ENCODE data around the gene DEF6.

DEF6 gene, protein sequence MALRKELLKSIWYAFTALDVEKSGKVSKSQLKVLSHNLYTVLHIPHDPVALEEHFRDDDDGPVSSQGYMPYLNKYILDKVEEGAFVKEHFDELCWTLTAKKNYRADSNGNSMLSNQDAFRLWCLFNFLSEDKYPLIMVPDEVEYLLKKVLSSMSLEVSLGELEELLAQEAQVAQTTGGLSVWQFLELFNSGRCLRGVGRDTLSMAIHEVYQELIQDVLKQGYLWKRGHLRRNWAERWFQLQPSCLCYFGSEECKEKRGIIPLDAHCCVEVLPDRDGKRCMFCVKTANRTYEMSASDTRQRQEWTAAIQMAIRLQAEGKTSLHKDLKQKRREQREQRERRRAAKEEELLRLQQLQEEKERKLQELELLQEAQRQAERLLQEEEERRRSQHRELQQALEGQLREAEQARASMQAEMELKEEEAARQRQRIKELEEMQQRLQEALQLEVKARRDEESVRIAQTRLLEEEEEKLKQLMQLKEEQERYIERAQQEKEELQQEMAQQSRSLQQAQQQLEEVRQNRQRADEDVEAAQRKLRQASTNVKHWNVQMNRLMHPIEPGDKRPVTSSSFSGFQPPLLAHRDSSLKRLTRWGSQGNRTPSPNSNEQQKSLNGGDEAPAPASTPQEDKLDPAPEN

DNA sequence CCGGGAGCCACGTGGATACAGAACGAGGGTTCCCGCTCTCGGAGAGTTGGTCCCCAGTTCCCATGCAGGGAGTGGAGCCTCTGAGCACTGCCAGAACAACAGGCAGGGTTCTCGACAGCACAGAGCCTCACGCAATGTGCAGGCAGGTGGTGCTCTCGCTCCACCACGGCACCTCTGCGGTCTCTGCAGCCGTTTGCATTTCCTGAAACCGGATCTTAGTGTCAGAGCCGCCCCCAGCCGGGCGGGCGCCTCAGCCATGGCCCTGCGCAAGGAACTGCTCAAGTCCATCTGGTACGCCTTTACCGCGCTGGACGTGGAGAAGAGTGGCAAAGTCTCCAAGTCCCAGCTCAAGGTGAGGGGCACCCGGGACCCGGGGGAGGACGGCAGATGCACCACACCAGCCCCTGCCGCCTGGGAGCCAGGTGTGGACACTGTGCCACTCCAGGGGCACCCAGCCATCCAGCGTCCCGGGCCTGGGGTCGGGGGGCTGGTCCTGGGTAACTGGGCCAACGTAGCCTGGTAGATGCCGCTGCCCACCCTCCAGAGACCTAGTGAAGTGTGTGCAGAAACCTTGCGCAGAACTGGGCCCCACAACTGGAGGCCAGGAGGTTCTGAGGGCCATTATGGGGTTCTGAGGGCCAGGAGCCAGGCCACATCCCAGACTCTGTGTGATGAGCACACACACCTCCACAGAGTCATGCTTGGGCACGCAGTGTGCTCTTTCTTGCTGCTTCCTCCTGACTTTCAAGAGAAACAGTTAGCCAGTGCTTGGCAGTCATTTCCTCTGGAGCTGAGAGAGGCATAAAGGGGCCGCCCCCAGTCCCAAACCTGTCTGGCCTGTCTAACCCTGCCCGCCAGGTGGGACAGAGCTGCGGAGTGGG, at the start of gene DEF6:
Gene DEF6 (plus strand): TSS at position 218 of the 881 bp plus-strand sequence. CDS start 39 bp downstream, at position 257.
- peak; percentile 86 for DNase-seq

DNA sequence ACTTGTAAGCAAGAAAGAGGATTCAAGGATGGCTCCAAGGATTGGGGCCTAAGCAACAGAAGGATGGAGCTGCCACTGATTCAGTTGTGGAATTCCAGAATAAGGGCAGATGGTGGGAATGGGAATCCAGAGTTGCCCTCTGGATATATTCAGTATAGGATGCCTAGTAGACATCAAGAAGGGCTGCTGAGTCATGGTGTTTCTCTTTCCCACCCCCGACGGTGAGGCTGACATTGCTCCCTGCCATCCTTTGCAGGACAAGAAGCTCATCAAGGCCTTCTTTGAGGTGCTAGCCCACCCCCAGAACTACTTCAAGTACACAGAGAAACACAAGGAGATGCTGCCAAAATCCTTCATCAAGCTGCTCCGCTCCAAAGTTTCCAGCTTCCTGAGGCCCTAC, 49.3 kb upstream of the DEF6 start:
- DNase-seq = peak; percentile 18

DNA sequence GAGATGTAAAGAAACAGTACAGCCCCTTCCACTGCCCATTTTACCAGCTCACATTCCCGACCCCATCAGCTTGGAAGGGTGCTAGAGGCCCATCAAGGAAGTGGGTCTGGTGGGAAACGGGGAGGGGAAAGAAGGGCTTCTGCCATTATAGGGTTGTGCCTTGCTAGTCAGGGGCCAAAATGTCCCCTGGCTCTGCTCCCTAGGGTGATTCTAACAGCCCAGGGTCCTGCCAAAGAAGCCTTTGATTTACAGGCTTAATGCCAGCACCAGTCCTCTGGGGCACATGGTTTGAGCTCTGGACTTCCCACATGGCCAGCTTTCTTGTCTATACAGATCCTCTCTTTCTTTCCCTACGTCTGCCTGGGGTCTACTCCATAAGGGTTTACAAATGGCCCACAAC, 48.7 kb upstream of the DEF6 start:
- no peak for DNase-seq

DNA sequence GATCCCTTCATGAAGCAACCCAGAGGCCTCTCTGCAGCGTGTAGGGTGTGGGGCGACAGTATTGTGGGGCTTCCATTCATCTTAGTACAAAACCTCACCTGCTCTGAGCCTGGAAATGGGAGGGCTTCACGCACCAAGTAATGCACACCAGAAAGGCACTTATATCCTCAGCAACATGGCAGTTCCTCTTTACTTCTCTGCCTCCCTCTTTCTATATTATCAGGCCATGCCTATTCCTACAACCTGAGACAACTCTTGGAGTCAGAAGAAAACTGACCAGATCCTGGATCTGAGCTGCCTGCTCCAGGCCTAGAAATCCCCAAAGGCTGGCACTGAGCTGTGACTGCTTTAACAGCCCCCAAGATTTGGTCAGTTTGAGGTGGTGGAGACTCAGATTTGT, 45.7 kb upstream of the DEF6 start:
- no peak for DNase-seq

DNA sequence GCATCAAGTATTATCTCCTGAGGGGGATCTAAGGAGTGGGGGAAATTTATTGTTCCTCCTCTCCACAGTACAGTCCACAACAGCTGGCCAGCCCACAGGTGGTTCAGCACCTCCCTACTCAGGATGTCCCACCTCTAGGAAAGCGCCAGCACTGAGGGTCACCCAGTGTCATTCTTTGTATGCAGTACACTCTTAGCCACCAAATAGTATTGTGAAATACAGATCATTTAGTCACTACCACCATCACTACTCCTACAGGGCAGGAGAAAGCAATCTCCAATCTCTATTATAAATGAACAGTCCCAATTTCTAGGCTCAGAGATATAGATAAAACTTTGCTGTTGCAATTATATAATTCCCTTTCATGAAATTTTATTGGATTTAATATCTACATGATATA, 44.4 kb upstream of the DEF6 start:
- no peak for DNase-seq

DNA sequence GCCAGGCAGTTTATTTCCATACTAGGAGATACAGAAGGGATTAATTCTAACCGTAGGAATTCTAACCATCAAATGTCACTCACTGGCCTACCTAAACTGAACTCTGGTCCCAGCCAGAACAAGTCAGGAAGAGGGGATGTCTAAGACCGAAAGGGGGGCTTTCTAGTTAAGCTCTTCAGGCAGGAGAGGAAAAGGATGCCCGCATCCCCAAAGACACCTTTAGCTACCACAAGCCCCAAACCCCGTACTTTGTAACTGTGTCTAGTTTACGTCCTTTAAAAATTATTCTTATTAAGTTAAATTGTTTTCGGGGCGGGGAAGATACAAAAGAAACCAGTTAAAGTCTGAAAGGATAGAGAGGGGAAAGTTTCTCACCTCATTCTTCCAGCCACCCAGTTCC, 39.3 kb upstream of the DEF6 start:
- DNase-seq = no peak

DNA sequence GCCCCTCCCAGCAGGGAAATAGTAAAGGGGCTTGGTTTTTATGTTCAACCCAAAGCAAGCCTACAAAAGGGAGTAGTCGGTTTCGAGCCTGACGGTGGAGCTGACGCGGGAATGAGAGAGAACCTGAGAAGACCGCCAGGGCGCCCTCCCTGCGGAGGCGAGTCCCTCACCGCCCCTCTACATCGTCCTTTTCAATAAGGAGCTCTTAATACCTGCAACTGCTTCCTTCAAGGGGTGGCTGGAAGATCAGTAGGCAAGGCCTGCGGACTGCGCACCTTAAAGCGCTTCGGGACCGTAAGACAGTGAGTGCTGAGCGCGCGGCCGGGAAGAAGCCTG, 38.8 kb upstream of the DEF6 start:
- no peak for DNase-seq

DNA sequence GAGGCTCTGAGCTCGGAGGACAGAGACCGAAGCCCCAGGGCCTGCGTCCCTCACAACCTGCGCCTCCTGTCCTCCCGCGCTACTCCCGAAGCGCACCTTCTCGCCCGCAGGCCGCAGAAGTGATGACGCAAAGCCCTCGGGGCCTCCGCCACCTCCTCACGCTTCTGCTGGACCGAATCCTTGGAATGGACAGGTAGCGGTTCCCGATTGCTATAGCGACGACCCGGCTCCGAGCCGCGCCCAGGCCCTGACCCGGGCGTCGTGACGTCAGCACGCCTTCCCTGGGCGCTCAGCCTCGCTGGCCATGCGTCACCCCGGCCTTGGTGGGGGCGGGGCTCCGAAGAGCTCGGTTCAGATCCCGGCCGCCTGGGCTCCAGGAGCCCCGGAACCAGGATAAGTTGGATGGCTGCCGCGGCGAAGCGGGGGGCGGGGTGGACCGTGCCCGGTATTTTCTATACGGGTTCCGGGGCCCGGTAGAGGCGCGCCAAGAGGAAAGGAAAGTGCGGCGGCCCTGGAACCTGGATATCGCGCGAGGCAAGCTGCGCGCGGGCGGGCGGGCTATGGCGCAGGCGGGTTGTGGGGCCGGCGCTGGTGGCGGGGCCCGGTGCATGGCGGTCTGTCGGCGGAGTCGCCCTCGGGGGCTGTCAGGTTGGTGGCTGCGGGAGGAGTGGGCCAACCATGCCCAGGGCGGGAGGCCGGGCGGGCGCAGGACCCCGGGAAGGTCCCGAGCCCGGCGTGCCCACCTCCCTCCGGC, 38.2 kb upstream of the DEF6 start, which contains the start of gene ZNF76:
Gene ZNF76 (plus strand): TSS at position 542 of the 754 bp plus-strand sequence. CDS start 21,417 bp downstream, outside the sequence.
- peak; percentile 96 for DNase-seq

DNA sequence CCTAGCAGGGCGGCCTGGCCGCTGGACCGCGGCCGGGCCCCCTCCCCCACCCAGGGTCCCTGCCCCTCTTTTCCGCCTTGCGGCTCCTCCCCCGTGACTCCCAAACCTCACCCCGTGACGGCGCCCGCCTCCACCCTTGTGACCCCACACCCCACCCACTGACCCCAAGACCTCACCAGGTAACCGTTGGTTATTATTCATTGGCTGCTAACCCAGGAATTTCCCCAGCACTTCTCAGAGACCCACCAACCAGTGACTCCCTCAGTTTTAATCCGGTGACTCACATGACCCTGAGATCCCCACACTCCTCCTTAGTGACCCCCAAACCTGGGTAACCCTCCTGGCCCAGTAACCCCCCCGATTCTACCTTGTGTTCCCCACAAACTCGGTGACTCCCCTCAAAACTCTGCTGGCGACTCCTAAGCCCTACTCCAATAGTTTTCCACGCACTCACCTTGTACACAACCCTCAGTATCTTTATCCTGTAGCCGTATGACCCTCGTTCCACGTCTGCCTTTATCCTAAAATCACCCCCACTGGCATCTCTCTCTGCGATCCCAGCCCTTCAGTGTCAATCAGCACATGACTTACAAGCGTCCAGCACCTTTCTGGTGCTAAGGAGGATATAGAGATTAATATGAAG, 37.5 kb upstream of the DEF6 start:
- DNase-seq = peak; percentile 41

DNA sequence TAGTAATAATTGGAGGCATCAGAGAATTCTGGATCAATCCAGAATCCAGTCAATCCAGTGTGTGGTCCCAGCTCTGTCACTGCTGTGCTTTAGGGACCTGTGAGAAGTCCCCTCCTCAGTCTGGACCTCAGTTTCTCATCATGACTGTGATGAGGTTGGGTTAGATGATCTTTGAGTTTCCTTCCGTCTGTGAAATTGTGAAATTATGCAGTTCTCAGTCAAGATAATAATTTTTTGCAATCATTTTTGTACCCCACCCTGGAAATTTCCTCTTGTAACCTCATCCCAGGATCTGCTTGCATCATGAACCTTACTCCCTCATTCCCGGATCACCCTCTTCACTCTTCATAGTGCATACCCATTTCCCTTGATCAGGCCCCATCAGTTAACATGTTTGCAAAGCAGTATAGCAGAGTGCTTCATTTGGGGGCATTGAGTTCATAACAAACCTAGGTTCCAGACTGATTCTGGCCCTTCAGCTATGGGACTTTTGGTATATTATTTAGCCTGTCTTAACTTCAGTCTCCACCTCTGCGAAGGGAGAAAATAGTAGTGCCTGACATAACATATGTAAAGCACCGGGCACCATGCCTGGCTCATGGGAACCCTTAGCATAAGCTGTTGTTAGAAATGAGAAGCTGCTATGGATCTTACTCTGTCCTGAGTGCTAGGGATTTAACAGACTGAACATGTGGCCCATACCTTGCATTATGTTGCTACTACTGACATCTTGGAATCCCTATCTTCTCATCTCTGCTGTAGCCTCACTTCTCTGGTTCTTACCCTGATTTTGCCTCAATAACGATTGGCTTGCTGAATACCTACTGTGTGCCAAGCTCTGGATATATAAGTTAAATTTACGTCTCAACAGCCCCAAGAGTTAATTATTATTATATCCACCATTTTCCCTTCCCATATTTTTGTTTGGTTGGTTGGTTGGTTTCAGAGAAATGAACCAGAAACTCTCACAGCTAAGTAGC, 36.7 kb upstream of the DEF6 start:
- DNase-seq = no peak

DNA sequence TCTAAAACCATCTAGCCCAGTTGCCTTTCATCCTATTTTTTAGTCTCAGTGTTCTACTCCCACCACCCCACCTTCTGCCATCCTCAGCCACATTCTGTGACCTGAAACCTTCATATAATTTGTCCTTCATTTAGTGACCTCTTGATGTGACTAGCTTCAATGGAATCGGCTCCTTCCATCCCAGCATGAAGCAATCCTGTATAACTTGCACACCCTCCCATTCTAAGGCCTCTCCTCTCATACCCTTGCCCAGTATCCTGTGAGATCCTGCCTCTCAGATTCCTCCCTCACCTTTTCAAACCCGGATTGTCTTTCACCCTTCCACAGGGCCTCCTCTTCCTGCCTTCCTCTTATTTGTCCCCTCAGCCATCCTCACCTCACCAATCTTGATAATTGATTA, 35.0 kb upstream of the DEF6 start:
- DNase-seq = peak; percentile 30

DNA sequence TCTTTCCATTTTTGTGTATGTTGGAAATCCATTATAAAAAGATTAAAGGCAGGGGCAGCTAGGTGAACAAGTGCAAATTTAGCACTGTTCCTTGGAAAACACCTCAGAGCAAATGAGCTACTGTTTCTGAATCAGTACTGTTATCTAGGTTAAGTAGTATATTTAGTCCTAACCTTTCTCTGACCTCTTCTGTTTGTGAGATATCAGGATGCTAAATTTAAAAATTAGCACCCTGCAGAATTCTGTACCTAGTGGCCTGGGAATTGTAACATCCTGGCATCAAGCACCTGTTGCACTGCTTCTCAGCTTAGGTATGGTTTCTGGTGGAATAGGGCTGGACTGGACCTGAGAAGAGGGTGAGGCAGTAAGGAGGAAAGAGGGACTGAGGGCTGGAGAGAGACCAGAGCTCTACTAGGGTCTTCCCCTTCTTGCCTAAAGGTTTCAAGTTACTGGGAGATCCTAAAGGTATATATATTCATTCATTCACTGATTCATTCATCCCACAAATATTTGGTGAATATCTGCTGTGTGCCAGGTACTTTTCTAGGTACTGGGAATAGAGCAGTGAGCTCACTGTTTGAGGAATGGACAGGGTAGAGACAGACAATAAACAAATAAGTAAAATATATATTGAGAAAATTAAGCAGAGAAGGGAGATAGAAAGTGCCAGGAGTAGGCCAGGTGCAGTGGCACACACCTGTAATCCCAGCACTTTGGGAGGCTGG, 32.9 kb upstream of the DEF6 start:
- no peak for DNase-seq

DNA sequence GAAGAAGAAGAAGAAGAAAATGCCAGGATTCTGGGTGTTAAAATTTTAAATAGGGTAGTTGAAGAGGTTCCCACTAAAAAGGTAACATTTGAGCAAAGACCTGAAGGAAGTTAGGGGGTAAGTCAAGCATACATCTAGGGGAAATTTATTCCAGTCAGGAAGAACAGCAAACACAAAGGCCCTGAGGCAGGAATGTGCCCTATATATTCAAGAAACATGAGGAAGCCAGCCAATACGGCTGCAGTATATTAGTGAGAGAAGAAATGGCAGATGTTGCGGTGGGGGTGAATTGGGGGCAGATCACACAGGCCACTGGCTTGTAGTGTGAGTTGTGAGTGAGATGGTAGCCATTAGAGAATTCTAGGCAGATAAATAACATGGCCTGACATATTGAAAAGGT, 32.1 kb upstream of the DEF6 start:
- no peak for DNase-seq

DNA sequence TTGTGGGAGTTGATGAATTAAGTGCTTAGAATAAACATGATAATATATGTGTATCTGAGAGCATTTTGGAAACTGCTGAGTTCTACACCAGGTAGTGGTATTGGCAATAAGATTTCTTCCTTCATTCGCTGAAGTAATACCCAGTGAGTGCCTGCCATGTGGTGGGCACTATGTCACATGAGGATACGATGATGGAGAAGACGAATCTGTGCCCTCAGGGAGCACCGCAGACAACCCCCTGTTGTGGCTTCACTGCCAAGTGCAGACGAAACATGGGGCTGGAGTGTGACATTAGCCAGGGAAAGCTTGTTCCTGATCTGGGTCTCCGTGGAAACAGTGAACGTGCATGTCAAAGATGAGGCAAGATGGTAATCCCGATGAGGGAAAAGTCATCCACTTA, 30.2 kb upstream of the DEF6 start:
- DNase-seq = no peak

DNA sequence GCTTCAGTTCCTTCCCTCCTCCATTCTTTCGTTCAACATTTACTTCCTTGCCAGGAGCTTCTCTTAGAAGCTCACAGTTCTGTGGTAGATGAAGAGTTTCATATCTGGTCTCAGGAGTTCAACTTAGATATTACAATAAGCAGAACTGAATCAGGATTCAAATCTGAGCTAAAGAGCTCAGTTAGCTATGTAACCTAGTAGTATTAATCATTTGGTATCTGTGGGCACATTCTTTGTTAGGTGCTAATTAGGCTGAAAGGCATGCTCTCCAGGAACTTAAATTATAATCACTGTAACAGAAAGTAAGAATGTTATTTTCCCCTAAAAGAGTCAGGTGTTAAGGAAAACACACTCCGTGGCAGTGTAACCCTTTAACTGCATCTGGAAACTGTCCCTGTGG, 29.7 kb upstream of the DEF6 start:
- DNase-seq = no peak

DNA sequence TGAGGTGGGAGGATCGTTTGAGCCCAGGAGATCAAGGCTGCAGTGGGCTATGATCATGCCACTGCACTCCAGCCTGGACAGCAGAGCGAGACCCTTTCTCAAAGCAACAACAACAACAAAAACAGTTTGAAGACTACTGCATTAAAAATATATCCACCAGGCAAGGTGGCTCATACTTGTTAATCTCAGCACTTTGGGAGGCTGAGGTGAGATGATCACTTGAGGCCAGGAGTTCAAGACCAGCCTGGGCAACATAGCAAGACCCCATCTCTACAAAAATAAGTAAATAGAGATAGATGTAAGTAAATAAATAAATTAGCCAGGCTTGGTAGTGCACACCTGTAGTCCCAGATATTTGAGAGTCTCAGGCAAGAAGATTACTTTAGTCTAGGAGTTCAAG, 25.6 kb upstream of the DEF6 start:
- no peak for DNase-seq

DNA sequence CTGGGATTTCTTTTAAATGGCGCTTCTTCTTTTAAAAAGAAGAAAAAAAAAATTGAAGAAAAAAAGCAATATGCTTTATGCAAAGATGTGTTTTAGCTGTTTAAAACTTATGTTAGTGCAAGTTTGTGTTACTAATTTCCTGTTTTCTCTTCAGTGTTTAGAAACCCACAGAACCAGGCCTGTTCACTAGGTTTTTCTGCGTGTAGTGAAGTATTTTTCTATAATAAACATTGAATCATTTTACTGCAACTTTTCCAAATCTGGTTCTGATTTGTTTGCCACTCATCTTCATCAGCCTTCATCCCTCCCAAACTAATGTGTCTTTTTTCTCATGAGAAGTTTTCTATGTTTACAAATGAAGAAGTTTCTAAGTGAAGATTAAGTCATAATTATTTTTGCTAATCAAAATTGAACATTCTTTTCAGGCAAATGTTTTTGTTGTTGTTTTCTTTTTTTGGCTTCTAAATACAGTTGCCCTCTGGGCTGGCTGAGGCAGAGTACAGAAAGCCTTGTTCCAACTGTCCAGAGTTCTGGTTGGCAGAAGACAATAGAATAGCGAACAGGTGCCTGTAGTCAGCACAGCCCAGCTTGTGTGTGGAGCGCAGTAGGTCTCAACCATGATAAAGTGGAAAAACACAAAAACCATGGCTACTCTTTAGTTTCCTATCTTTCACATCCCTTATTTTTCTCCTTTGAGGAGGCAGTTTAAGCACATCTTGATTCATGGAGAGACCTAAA, 23.6 kb upstream of the DEF6 start:
- DNase-seq = no peak

DNA sequence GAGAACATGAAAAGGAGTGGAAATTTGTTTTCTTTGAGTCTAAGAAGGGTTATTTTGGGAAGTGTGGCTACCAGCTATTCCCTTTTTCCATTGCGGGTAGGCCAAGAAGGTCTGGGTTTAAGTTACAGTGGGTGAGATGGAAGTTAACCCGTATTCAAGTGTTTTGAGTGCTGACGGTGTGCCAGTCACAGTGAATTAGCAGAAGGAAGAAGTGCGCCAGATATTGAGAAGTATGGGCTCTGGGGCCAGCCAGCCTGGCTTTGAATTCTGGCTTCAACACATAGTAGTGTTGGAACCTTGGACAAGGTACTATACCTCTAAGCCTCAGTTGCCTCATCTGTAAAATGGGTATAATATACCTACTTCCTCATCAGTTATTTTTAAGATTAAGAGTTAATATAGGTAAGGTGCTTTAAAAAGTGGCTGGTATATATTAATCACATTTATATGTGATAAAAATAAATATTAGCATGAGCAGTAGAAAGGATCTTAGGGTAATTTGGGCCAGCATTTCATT, 21.8 kb upstream of the DEF6 start:
- no peak for DNase-seq

DNA sequence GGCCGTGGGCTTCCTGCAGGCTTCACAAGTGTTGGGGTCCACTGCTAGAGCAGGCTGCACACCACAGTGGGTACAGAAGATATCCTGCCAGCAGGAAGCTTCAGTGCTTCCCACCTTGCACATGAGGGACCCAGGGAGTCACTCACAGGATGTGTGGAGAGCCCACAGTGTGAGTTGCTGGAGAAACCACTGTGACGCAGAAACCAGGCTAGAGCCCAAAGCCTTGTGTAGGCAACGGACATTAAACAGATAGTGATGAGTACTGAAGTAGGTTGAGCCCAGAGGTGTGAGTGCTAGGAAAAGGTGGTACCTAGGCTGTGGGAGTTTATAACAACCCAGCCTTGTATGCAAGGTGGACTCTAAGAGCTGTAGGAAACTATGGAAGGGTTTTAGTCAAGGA, 18.9 kb upstream of the DEF6 start:
- DNase-seq = no peak

Measured in fibroblast of upper back skin (primary cell).